Measurements from ENCODE around the gene MAGEA6. TPM values are rescaled to one million over a fixed set of nuclear protein-coding genes. Genes with fewer than 3 reads are reported as not detected.
"Not testable (repeated sequence)": the region's sequence is repeated elsewhere in the genome, so short reads cannot be mapped to it uniquely, and the experiment has no call there.

The MAGEA6 gene, protein sequence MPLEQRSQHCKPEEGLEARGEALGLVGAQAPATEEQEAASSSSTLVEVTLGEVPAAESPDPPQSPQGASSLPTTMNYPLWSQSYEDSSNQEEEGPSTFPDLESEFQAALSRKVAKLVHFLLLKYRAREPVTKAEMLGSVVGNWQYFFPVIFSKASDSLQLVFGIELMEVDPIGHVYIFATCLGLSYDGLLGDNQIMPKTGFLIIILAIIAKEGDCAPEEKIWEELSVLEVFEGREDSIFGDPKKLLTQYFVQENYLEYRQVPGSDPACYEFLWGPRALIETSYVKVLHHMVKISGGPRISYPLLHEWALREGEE
- total RNA-seq, result not detected

DNA sequence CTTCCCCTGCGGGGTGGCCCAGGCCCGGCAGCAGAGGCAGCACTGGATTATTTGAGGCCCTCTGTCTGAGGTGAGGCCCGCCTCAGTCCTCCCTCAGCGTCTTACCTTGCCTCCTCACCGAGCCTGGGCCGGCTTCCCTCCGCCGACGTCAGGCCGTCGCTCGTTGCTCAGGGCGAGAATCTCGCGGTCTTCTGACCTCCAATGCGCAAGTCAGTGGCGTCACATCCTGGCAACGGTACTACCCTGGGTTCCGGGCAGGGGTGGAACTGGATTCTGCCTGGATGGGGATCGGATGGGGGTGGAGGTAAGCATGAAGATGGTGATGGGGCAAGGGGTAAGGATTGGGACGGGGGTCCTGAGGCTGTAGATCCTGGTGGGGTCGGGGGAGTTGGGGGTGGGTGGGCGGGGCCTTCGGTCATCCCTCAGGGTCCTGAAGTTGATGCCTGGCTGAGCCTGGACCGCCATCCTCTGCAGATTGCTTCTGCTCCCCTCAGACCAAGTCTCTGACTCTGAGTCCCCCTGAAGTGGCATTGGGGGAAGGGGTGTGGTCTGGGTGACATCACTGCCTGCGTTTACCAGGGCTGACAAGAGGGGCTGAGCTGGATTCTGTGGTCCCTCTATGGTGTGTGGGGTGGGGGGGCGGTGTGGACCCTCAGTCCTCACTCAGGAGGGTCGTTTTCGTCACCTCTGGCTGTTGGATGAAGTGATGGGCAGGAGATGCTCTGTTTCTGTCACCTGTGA, at the start of gene MAGEA6:
Gene MAGEA6 (minus strand): TSS at position 141 of the 741 bp plus-strand sequence. CDS start 2,039 bp downstream, outside the sequence.
- intact Hi-C loops (cut with DNase I), result not testable (repeated sequence)

DNA sequence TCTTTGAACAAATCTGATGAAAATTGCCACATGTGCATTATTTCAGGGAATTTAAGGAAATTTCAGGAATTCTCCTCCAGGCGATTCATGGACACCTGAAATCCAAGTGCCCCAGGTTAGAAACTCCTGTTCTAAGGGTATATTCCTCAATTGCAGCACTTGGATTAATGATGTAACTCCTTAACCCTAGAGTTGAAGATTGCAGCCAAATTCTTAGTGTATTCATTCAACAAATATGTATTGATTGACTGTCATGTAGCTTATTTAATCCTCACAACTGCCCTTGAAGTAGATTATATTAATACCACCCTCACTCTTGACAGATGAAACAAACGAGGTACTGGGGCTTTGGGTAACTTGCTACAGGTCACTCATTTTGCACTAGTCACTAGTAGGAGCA, 49.8 kb upstream of the MAGEA6 start:
- Histone ChIP-seq H3K27me3 (no peaks in the 10 kb centered on the region), H3K36me3 (replicated peaks in 1 of 2; ENCODE audit: insufficient read depth in 1 of 2, low read depth in 2 of 2) (no peaks in the 10 kb centered on the region), H3K27ac (no peak overlapping the region), H3K4me1 (no peaks in the 10 kb centered on the region), H3K4me3 (no peak overlapping the region), H3K9me3 (no peaks in the 10 kb centered on the region)
- intact Hi-C loops (cut with DNase I), result no loop called here
- DNase-seq (no peak), ATAC-seq (no peak)
- WGBS, 2 donors, result 65 to 67% methylated on average over 2 of the region's 2 CpGs
- TF ChIP-seq, protein P1, sequence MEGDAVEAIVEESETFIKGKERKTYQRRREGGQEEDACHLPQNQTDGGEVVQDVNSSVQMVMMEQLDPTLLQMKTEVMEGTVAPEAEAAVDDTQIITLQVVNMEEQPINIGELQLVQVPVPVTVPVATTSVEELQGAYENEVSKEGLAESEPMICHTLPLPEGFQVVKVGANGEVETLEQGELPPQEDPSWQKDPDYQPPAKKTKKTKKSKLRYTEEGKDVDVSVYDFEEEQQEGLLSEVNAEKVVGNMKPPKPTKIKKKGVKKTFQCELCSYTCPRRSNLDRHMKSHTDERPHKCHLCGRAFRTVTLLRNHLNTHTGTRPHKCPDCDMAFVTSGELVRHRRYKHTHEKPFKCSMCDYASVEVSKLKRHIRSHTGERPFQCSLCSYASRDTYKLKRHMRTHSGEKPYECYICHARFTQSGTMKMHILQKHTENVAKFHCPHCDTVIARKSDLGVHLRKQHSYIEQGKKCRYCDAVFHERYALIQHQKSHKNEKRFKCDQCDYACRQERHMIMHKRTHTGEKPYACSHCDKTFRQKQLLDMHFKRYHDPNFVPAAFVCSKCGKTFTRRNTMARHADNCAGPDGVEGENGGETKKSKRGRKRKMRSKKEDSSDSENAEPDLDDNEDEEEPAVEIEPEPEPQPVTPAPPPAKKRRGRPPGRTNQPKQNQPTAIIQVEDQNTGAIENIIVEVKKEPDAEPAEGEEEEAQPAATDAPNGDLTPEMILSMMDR (IDR thresholded peaks at IDR 0.05), result no peak
- no peak for TF ChIP-seq POLR2A (IDR thresholded peaks at IDR 0.05)

More for the DNA sequence above, at the start of gene MAGEA6:
- not testable (repeated sequence) for H3K36me3 ChIP-seq (replicated peaks in 1 of 2; ENCODE audit: insufficient read depth in 1 of 2, low read depth in 2 of 2); H3K27me3 ChIP-seq; H3K27ac ChIP-seq; H3K4me3 ChIP-seq; ATAC-seq; H3K4me1 ChIP-seq; H3K9me3 ChIP-seq; DNase-seq
- WGBS, 2 donors, result no CpG with 5 or more reads among the region's 29 CpGs

DNA sequence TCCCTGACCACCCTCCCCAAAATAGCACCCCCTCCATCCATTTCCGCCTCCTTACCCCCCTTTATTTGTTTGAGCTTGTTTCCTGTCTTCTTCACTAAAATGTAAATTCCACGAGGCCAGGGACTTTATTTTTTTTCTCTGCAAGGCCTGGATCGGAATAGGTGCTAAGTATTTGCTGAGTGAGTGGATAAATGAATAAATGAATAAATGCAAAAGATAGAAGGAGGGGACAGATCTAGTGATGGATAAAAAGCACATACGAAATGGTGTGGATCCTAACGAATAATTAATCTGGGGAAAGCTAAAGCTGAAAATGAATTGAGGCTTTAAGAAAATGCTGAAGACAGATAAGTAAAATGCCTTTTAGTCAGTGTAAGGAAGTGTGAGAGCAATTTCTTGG, 48.9 kb upstream of the MAGEA6 start:
- no peaks in the 10 kb centered on the region for H3K4me1 ChIP-seq
- H3K27ac ChIP-seq, result no peak overlapping the region
- ATAC-seq, result no peak
- DNase-seq, result no peak
- no peak overlapping the region for H3K4me3 ChIP-seq
- H3K27me3 ChIP-seq, result no peaks in the 10 kb centered on the region
- TF ChIP-seq, protein P1 (IDR thresholded peaks at IDR 0.05), result no peak
- no peak for TF ChIP-seq POLR2A (IDR thresholded peaks at IDR 0.05)
- intact Hi-C loops (cut with DNase I), result no loop called here
- H3K9me3 ChIP-seq, result no peaks in the 10 kb centered on the region
- H3K36me3 ChIP-seq (replicated peaks in 1 of 2; ENCODE audit: insufficient read depth in 1 of 2, low read depth in 2 of 2), result no peaks in the 10 kb centered on the region
- WGBS, 2 donors, result 70 to 77% methylated on average over 5 of the region's 5 CpGs

DNA sequence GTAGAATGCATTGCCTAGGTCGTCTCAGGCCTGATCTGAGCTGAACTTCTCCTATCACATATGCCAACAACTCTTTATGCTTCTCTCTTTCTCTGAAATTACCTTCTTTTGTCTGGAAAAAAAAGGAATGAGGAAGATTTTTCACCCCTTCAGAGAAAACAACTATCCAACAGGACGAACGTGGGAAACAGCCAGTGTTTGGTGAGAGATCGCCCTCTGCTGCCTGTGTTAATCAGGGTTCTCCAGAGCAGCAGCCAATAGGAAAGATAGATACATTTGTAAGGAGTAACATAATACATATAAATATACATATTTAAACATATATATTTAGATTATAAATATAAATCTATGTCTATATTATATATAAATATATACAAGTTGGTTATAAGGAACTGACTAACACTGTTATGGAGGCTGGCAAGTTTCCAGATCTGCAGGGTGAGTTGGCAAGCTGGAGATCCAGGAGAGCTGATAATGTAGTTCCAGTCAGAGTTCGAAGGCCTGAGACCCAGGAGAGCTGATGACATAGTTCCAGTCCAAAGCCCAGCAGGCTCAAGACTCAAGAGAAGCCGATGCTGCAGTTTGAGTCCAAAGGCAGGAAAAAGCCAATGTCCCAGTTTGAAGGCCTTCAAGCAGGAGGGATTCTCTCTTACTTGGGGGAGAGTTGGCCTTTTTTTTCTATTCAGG, 47.7 kb upstream of the MAGEA6 start:
- Histone ChIP-seq H3K4me3 (no peak overlapping the region), H3K4me1 (no peaks in the 10 kb centered on the region), H3K9me3 (no peaks in the 10 kb centered on the region), H3K36me3 (replicated peaks in 1 of 2; ENCODE audit: insufficient read depth in 1 of 2, low read depth in 2 of 2) (no peaks in the 10 kb centered on the region), H3K27me3 (no peaks in the 10 kb centered on the region), H3K27ac (no peak overlapping the region)
- WGBS, 2 donors, result 26 to 28% methylated on average over 6 of the region's 6 CpGs
- TF ChIP-seq POLR2A (IDR thresholded peaks at IDR 0.05), result no peak
- TF ChIP-seq, protein P1 (IDR thresholded peaks at IDR 0.05), result peak in 6 of 7 experiments; percentile 14 to 30 (median 24)
- intact Hi-C loops (cut with DNase I), result no loop called here
- DNase-seq (peak; percentile 8 to 40 (median 24)), ATAC-seq (no peak)

DNA sequence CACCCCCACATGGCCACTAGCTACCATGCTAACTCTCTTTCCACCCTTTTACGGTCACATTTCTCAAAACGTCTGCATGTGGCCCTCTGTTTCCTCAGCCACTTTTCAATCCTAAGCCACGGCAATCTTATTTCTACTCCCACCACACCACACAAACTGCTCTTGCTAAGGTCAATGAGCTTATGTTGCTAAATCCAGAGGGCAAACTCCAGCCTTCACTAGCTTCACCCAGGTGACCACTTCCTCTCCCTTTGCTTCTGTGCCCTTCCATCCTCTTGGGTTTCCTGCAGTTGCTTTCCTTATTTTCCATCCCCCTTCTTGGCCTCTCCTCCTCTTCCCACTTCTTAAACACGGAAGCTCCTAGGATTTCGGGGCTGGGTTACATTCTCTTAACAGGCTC, 44.6 kb upstream of the MAGEA6 start:
- Histone ChIP-seq H3K36me3 (replicated peaks in 1 of 2; ENCODE audit: insufficient read depth in 1 of 2, low read depth in 2 of 2) (no peaks in the 10 kb centered on the region), H3K27ac (no peak overlapping the region), H3K9me3 (no peaks in the 10 kb centered on the region), H3K4me3 (no peak overlapping the region), H3K27me3 (no peaks in the 10 kb centered on the region), H3K4me1 (no peaks in the 10 kb centered on the region)
- DNase-seq (no peak), ATAC-seq (no peak)
- intact Hi-C loops (cut with DNase I), result no loop called here
- no peak for TF ChIP-seq POLR2A (IDR thresholded peaks at IDR 0.05)
- TF ChIP-seq, protein P1 (IDR thresholded peaks at IDR 0.05), result no peak
- whole genome bisulfite sequencing, 2 donors, result 55 to 67% methylated on average over 5 of the region's 5 CpGs

Data from body of pancreas (tissue), 4 donors.